Fibroblast of skin of left biceps (primary cell): ENCODE data around the gene UROC1.

Source experiments
- DNase-seq, 2 experiments: peaks; one replicate each; pipeline ENCODE4 v3.0.0-alpha.2; 2013; ENCODE audit warnings: low read depth in 2 of 2

Gene UROC1

GRCh38 chr3:126530171-126531050 lies 12.8 kb upstream of the UROC1 start:
- DNase-seq = no peak

- DNase-seq = no peak
Observed at GRCh38 chr3:126529585-126530170, 12.1 kb upstream of the UROC1 start.

GRCh38 chr3:126528800-126529541 lies 11.4 kb upstream of the UROC1 start:
- no peak for DNase-seq

DNA sequence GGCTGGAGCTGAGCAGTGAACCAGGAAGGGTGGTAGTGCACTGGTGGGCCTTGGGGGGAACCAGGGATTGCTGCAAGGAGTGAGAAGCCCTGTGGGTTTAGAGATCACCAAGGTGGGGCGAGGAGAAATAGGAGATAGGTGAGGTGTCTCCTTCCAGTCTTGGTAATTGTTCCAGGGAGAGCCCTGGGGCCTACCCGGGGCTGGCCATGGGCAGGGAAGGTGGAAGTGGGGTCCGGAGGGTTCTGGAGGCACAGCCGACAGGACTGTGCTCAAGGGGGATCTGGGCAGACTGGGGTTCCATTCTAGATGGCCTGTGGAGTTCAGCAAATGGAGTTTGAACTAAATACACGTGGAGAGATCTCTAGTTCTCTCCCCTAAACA lies 10.8 kb upstream of the UROC1 start:
- DNase-seq = no peak

GRCh38 chr3:126527455-126528211 lies 10.1 kb upstream of the UROC1 start:
- no peak for DNase-seq

DNA sequence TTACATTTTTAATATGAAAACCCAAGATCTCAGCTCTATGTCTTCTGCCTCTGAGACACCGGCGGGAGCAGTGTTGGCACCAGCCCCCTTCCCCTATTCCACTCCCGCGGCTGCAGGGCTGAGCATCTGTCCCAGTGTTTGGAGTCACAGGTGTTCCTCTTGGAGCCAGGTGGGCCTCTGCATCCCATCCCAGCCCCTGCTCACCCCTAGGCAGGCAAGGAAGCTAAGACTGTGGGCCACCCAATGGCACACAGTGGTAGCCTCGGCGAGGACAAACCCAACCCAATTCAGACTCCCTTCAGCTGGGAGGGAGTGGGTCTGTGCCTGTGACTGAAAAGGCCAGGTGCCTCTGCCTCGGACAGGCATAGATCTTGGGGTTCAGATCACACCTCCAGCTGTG lies 9.4 kb upstream of the UROC1 start:
- DNase-seq = no peak

DNA sequence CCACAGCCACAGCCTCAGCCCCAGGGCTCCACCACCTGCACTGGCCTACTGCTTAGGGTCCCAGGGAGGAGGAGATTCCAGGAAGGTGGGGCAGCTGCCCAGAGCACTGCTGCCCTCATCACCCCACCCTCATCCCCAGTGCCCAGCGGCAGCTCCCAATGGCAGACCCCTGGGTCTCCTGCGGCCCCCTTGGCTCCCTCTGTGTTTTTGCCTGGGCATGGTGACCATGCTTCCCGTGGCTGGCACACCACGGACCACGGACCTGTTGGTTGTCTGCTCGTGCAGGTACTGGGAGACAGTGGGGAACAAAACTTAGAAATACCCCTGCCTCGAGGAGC lies 9.1 kb upstream of the UROC1 start:
- DNase-seq = no peak

DNA sequence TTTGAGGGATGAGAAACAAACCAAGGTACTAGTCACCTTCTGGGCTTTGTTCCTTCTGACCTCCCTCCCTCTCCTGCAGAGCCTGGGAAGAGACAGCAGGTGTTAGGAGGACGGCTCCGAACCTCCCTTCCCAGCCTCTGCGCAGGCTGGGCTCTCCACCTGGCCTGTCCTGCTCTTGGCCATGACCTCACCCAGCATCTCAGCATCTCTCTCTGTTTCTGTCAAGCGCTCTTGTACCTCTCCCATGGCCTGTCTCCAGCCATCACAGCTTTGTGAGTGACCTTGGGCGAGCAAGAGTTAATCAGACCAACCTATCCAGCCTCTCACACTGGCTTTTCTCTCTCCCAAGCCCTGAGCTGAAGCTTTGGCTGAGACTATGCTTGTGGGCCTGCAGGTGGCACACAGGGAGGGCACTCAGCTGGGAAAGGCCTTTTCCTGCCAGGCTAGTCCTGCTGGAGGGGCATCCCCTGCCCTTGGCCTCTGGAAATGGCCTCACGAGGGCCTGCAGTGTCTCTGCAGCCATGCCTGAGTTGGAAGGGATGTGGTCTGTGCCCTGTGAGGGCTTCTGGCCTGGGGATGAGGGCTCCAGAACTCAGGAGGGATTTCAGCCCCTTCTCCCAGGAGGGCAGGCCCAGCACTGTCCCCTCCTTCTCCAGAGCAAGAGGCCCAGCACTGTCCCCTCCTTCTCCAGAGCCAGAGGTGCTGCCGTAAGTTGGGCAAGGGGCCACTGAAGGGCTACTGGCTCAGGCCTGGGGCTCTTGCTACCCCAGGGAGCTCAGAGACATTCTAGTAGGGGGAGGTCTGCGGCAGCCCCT lies 8.5 kb upstream of the UROC1 start:
- no peak for DNase-seq

GRCh38 chr3:126525091-126525852 lies 7.7 kb upstream of the UROC1 start:
- no peak for DNase-seq

DNA sequence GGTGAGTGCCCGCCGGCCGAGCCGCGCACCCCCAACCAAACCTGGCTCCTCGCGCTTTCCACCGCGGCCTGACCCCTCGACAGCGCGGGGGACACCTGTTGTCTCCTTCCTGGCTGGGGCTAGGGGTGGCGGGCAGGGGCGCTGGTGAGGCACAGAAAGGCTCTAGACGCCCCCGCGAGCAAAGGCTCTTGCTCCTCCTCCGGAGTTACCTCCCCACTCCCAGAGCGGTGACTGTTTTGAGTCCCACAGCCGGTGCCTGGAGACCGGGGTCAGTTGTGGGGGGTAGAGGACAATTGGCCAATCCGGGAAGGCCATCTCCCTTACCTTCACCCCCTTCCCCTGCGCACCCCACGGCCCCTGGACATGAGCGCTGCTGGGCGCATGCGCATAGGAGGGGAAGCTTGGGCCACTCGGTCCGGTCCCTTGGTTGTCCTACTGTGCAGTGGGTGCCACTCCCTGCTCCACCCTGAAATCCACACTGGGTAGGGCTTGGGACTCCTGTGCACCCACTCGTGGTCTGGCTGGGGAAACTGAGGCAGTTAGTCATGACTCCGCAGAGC lies 6.9 kb upstream of the UROC1 start:
- no peak for DNase-seq

DNA sequence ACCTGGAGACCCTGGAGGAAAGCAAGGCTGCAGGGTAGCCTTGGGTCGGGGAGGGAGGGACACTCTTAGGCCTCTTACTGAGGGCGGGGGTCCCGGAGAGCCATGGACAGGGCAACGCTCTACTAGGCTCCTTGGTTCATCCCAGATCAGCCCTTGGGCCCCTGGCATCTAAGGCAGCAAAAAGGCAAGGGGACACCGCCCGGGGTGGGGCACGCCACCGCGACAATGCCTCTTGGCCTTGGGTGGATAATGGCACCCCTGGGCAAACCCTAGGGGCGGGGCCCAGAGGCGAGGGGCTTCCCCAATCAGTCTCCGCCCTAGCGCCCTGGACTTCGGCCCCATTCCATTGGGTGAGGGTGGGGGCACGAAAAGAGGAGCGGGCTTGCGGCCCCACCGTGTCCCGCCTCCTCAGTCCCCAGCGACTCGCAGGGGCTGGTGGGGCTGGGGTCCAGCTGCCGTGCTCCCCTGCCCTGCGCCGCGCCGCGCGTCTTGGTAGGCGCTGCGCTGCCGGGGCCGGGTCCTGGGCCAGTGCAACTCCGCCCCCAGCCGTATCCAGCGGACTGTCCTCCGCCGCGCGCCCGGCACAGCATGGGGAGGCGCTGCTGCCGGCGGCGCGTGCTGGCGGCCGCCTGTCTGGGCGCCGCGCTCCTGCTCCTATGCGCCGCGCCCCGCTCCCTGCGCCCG lies 6.3 kb upstream of the UROC1 start, which contains the start of gene CHST13:
TSS of gene CHST13 (plus strand) at position 411 of the 684 bp plus-strand sequence. CDS start at position 589, 178 bp downstream.
- DNase-seq = no peak

DNA sequence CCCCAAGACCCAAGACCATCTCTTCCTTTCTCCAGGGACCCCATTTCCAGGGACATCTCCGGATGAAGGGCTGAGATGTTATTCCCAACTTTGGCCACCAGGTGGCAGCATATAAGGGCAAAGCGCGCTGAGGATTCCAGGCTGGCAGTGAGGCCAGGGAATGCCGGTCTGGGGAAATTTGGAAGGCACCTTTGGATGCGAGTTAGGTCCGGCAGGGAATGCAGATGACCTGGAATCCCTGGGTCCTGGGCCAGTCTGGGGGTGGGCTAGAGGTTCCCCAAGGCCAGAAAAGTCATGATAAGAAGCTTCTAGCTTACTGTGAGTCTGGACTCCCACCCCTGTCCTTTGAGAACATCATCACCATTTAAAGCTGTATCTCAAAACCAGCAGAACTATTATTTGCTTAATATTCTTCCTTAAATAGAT lies 4.8 kb upstream of the UROC1 start:
- DNase-seq = no peak

DNA sequence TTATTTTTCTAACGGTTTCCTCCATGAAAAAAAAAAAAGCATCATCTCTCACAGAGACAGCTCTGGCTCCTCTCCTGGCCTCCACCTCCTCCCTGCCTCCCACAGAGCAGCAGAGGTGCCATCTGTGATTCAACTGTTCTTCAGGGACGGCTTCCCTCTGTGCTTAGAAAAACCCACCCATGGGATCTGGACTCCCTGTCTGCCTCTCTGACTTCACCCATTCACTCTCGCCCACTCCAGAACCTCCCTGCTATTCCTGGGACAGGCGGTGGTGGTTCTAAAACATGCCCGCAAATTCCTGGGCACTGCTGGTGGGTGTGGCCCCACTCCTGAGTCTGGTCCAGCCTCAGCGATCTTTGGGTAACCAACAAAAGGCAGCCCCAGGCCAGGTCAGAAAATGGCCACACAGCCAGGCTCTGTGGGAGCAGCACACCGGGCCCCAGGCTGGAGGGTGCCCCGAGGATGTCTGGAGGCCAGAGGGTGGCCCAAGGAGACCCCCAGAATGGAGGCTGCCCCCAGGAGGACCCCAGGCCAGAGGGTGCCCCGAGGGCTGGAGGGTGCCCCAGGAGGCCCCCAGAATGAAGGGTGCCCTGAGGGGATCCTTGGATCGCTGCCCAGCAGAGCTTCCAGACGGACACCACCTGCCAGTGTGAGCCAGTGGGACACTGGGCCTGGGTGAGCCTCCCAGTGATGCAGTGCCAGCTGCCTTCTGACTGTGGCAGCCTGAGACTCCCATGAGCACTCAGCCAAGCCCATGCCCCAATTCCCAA lies 3.7 kb upstream of the UROC1 start:
- no peak for DNase-seq

DNA sequence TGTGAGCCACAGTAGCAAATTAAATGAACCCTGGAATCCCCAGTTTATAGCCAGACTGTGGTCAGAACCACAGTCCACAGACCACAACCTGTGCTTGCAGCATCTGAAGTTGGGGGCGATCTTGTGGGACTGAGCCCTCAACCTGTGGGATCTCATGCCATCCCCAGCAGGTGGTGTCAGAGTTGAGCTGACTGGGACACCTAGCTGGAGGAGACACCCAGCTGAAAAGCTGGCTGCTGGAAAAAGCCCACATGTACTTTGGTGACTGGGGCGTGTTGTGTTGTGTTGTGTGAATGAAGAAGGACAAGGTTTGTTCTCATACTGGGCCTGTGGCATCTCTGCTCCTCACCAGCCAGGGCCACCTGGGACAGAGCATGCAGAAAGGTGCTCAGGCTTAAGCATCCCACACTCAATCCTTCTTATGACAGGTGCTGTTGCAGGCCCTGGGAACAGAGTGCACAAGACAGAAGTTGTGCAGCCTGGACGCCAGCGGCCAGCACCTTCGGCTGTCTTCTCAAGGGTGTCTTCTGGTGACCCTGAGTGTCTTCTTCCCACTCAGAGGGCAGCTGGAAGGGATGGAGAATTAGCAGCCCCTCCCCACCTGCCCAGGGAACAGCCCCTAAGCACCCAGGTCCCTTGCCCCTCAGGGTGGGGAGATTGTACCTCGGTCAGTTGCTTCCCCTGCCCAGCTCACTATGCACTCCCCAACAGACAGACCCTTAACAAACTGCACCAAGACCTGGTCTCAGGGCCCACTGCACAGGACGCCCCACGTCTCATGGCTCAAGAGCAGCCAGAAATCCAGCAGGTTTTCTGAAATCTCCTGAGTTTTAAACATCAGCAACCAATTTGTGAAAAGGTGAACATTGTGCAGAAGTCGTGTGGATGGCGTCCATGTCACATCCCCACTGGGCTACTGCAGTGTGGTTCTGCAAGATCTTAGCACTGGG lies 2.2 kb upstream of the UROC1 start:
- DNase-seq = no peak

- DNase-seq = no peak
Observed at GRCh38 chr3:126518779-126519177, 1.2 kb upstream of the UROC1 start.

DNA sequence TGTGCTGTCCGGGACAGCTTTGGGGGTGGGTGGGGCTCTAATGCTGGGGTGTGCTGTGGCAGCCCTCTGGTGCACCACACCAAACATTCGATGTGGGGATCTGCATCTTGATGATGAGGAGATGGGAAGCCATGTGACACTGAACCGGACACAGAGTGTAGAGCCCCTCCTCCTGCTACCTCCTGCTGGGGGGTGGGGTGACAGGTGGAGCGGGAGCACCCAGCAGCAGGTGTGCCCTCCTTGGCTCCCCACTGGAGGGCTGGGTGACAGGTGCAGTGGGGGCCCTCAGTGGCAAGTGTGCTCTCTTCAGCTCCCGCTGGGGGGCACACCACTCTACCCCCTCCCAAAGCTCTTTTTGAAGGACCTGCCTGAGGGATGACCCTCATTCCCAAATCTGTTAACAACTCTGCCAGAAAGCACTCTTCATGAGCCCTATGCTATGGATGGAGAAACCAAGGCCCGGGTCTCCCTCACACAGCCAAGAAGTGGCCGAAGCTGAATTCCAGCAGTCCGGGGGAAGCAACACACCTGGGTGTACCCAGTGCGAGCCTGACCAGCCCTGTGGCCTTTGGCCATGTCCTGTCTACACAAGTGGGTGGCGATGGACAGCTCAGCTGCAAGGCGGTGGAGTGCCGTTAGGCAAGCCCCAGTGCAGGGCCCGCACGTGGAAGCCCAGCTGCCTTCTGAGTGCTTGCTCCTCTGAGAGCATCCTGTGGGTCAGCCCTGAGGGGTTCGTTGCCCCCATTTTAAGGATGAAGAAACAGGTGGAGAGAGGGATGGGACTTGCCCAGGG lies 609 bp upstream of the UROC1 start:
- DNase-seq = no peak

DNA sequence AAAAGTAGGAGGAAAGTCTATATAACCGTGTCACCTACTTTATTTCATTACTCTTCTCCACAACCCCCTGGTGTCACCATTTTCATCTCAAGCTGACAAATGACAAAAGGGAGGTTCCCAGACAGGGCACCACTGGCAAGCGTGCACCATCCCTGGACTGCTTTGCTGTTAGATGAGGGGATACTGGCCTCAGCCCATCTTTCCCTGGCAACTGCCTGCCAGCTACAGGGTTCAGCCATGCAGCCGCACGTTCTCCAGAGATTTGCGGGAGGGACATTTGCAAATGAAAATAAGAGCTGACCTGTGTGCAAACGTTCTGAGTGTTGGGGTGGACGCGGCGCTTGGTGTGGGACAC lies 660 bp downstream of the UROC1 start:
- no peak for DNase-seq
